GM21786 (cell line): ENCODE results near the gene ZMYND19.
"Not testable (repeated sequence)": the region's sequence is repeated elsewhere in the genome, so short reads cannot be mapped to it uniquely, and the experiment has no call there.

Source experiments
- ATAC-seq: cut with Tn5 transposase; IDR thresholded peaks from one replicate; pipeline ENCODE4 v1.9.1; 2021; ENCODE audit not compliant: unreplicated experiment

Gene ZMYND19

GRCh38 chr9:137590469-137591383 lies at the start of gene ZMYND19:
ZMYND19 (minus strand) TSS chr9:137590512; CDS start chr9:137590263, 249 bp downstream.
- ATAC-seq: peak; percentile 84

DNA sequence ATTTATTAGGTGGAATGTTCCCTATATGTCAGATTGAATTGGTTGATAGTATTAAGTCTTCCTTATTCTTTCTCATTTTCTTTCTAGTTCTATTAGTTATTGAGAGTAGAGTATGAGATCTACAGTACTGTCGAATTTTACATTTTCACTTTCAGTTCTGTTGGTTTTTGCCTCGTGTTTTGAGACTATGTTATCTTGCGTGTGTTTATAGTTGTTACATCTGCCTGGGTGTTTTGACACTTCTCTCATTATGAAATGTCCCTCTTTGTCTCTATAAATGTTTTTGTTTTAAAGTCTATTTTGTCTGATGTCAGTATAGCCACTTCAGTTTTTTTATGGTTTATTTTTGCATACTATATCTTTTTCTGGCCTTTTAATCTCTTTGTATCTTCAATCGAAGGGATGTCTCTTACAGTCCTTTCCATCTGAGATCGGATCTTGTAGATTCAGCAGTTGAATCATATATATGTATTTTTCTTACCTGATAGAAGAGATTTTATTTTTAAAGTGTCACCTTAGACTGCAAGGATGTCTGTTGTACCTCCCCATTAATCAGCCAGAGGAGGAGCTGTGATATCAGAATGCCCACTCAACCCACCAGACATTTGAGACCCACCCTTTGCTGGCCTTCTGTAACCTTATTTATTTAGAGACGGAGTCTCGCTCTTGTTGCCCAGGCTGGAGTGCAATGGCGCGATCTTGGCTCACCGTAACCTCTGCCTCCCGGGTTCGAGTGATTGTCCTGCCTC lies 49.2 kb upstream of the ZMYND19 start:
- no peak for ATAC-seq

- ATAC-seq: no peak
These were observed 48.4 kb upstream of the ZMYND19 start for GRCh38 chr9:137638680-137639079.

DNA sequence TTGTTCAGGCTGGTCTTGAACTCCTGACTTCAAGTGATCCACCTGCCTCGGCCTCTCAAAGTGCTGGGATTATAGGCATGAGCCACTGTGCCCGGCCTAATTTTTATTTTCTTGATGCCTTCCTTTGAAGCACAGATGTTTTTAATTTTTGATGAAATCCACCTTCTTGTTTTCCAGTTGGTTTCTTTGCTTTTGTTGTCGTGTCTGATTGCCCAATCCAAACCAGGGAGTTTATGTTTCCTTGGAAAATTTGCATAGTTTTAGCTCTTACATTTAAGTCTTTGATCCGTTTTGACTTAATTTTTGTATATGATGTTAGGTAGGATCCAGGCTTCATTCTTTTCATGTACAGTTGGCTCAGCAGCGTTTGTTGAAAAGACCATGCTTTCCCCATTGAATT lies 43.7 kb upstream of the ZMYND19 start:
- ATAC-seq: no peak

GRCh38 chr9:137632230-137633161 lies 42.2 kb upstream of the ZMYND19 start:
- no peak for ATAC-seq

DNA sequence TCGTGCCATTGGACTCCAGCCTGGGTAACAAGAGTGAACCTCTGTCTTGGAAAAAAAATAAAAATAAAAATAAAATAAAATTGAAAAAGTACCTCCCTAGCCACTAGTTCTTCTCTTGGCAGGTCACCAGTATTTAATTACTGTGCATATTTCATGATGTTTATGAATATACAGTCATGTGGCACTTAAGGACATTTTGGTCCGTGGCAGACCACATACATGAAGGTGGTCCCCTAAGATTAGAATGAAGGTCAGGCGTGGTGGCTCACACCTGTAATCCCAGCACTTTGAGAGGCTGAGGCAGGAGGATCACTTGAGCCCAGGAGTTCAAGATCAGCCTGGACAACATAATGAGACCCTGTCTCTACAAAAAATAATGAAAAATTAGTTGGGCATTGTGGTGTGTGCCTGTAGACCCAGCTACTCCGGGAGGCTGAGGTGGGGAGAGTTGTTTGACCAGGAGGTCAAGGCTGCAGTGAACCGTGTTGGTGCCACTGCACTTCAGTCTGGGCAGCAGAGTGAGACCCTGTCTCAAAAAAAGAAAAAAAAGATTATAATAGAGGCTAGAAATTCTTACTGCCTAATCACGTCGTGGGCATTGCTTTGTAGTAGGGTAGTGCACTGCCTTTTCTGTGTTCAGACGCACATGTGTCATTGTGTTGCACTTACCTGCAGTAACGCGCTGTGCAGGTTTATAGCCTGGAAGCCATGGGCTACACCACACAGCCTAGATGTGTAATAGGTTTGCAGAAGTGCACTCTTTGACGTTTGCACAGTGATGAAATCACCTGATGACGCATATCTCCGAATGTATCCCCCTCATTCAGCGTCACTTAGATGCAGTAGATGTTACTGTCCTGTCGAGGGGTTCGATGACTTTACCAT lies 41.3 kb upstream of the ZMYND19 start:
- no peak for ATAC-seq

DNA sequence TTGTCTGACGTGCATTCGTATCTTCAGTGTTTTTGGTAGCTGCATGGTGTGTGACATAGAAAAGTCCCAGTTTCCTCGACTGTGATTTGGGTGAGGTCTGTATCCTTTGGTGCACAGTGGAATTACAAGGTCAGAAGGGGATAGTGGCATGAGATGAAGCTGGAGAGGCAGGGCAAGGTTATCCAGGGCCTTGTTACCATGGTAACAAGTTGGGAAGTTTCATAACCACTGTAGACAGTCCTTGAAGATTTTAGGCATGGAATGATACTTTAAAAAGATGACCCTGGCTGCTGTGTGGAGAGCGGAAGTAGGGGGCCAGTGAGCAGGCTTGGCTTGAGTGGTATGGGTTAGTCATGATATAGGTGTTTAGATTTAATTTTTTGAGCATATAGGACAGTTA lies 40.4 kb upstream of the ZMYND19 start:
- ATAC-seq: no peak

DNA sequence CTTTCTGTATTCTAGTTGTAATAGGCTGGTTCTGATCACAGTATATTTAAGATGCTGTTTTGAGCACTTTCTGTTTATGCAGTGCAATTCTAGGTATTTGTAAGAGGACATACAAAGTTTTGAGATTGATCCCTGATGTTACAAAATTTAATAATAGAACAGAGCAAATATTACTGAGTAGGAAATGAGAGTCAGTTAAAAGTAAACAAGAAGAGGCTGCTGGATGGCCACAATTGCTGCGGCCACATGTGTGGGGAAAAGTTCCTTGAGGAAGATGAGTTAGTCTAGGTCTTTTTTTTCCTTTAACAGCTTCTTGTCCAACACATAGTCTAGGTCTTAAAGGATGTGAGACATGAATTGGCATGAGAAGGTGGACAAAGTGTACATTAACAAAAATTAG lies 39.8 kb upstream of the ZMYND19 start:
- no peak for ATAC-seq

GRCh38 chr9:137627406-137627805 lies 37.1 kb upstream of the ZMYND19 start:
- not testable (repeated sequence) for ATAC-seq

DNA sequence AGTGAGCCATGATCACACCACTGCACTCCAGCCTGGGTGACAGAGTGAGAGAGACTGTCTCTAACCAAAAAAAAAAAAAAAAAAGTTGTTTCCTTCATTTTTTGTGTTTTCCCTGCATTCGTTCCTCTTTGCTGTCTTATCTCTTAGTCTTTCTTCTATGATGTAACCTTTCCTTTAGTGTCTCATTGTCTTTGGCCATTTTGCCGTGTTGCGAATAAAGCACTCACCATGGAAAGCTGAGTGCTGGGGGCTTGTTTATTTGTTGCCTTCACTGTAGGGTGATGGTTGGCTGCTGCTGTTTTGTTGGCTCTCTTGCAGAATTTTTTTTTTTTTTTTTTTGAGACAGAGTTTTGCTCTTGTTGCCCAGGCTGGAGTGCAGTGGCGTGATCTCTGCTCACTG lies 36.2 kb upstream of the ZMYND19 start:
- no peak for ATAC-seq

DNA sequence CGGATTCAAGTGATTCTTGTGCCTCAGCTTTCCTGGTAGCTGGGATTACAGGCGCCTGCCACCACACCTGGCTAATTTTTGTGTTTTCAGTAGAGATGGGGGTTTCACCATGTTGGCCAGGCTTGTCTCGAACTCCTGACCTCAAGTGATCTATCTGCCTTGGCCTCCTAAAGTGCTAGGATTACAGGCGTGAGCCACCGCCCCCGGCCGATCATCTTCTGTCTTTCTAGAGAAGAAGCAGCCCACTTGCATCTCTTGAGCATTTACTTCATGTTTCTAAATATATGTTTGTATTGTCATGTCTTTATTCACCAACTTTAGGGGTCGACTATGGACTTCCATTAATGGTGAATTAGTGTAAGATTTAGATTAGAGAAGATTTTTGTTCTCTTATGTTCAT lies 31.9 kb upstream of the ZMYND19 start:
- ATAC-seq: not testable (repeated sequence)

- ATAC-seq: no peak
These were observed 30.9 kb upstream of the ZMYND19 start for GRCh38 chr9:137621131-137621757.

- no peak for ATAC-seq
These were observed 30.3 kb upstream of the ZMYND19 start for GRCh38 chr9:137620581-137620980.

GRCh38 chr9:137620048-137620405 lies 29.7 kb upstream of the ZMYND19 start:
- ATAC-seq: no peak

DNA sequence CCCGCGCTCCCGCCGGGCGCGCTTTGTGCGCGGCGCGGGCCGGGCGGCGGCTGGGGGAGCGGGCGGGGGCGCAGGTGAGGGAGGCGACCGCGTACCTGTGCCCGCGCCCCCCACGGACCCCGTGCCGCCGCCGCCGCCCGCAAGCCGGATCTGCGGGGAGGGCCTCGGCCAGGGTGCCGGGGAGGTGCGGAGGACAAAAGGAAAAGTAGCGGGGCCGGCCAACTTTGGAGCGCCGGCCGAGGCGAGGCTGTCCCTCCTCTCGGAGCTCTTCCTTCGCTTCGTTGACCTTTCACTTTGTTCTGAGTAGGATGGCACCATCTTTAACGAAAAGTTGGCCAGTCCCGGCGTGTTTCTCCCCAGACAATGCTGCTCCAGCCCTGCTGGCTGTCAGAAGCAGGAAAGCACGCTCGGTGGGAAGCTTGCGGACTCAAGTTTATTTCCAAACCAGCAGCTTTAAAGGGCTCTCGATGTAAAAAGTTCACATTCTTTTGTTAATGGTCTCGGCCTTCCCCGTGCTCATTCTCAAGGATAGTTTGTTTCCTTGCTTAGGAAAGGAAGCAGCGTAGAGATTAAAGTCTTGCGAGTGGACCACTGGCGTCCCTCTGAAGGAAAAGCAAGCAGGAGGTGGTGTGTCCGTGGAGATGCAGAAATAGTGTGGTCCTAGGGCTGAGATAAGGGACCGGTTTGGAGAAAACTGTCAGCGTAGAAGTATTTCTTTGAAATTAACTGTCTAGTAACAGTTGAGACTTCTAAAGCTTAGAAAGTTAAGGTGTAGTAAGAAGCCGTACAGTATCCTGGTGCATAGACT lies 29.1 kb upstream of the ZMYND19 start:
- peak; percentile 23 for ATAC-seq

DNA sequence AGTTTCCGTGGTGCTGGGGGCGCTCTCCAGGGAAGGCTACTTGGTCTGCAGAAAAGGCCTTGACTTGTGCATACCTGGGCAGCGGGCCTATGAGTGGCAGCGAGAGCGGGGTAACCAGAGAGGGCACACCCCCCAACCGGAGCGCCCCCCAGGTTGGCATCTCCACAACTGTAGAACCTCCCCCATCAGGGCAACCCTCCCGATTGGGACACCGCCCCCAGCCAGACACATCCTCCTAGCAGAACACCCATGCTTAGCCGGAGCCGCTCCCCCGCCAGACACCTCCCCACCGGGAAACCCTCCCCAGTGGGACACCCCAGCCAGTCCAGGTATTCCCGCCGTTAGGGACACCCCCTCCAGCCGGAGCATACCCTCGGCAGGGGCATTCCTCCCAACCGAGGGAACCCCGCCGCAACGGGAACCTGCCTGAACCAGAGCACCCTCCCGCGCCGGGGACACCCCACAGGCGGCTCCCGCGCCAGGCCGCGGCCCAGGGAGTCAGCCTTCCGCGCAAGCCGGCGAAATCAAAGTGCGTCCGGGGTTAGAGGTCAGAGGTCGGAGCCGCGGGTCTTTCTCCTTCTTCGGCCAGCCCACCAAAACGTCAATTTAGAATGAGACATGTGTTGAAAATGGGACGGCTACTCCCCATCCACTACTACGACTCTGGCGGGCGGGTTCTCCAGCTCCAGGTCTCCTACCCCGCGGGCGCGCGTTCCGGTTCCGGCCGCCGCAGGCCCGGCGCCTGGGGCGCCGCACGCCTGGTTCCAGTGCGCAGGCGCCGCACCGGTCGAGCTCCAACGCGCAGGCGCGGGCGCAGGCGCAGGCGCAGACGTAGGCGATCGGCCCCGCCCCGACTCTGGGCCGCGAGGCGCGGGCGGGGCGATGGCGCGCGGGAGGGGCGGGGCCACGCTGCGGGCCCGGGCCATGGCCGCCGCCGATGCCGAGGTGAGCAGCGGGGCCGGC lies 28.1 kb upstream of the ZMYND19 start, which contains the start of gene EHMT1:
Gene EHMT1, plus strand, starts transcription at position 901 of the 963 bp plus-strand sequence. Its CDS starts 24 bp downstream, at position 925.
- peak; percentile 52 for ATAC-seq

- no peak for ATAC-seq
These were observed 25.1 kb upstream of the ZMYND19 start for GRCh38 chr9:137615387-137615871.
